GM12864 (cell line): ENCODE results near the gene LSM14B.

Experiments used
- DNase-seq: peaks from one replicate; pipeline ENCODE4 v3.0.0-alpha.2; 2011; ENCODE audit warnings: low read depth
- H3K4me3 ChIP-seq: 2 replicates; pipeline ENCODE4 v1.5.1; 2011; ENCODE audit warnings: mild to moderate bottlenecking, low read depth, low read length, control low read depth
- CTCF ChIP-seq: IDR thresholded peaks from 2 replicates; pipeline ENCODE4 v1.5.1; 2011; ENCODE audit warnings: low read depth, mild to moderate bottlenecking, moderate library complexity, low read length, control low read depth, inconsistent platforms; ENCODE audit errors: missing control alignments

The LSM14B gene

GRCh38 chr20:62176866-62177265 lies 54.6 kb downstream of the LSM14B start:
- TF ChIP-seq CTCF, result no peak
- no peak for DNase-seq
- no peak overlapping the region for H3K4me3 ChIP-seq

GRCh38 chr20:62177307-62177706 lies 55.0 kb downstream of the LSM14B start:
- no peak for TF ChIP-seq CTCF
- no peak for DNase-seq
- H3K4me3 ChIP-seq, result no peak overlapping the region

DNA sequence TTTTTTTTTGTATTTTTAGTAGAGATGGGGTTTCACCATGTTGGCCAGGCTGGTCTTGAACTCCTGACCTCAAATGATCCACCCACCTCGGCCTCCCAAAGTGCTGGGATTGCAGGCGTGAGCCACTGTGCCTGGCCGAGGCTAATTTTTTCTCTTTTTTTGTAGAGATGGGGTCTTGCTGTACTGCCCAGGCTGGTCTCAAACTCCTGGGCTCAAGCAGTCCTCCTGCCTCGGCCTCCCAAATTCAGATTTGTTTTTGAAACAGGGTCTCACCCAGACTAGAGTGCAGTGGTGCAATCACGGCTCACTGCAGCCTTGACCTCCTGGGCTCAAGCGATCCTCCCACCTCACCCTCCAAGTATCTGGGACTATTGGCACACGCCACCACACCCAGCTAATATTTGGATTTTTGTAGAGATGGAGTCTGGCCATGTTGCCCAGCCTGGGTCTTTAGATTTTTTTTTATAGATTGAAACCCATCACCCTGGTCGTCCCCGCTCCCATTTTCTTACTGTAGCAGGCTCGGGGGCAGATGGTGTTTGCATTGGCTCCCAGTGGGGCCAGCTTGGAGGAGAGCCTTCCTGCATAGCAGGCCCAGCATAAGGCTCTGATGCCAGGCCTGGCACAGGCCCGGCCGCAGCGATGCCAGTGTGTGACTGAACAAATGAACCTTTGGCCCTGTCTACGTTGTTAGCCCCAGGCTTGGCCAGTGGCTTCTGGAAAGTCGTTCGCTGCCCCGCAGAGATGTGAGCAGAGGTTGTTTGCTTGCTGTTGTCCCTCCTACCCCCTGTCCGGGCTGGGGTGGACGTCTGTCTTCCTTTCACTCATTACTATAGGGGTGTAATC lies 56.3 kb downstream of the LSM14B start:
- DNase-seq, result no peak
- no peak overlapping the region for H3K4me3 ChIP-seq
- no peak for TF ChIP-seq CTCF

GRCh38 chr20:62179162-62179504 lies 56.9 kb downstream of the LSM14B start:
- no peak for TF ChIP-seq CTCF
- H3K4me3 ChIP-seq, result no peak overlapping the region
- no peak for DNase-seq

GRCh38 chr20:62181808-62182207 lies 59.5 kb downstream of the LSM14B start:
- TF ChIP-seq CTCF, result no peak
- peak overlapping the region; percentile 66 for H3K4me3 ChIP-seq
- no peak for DNase-seq

DNA sequence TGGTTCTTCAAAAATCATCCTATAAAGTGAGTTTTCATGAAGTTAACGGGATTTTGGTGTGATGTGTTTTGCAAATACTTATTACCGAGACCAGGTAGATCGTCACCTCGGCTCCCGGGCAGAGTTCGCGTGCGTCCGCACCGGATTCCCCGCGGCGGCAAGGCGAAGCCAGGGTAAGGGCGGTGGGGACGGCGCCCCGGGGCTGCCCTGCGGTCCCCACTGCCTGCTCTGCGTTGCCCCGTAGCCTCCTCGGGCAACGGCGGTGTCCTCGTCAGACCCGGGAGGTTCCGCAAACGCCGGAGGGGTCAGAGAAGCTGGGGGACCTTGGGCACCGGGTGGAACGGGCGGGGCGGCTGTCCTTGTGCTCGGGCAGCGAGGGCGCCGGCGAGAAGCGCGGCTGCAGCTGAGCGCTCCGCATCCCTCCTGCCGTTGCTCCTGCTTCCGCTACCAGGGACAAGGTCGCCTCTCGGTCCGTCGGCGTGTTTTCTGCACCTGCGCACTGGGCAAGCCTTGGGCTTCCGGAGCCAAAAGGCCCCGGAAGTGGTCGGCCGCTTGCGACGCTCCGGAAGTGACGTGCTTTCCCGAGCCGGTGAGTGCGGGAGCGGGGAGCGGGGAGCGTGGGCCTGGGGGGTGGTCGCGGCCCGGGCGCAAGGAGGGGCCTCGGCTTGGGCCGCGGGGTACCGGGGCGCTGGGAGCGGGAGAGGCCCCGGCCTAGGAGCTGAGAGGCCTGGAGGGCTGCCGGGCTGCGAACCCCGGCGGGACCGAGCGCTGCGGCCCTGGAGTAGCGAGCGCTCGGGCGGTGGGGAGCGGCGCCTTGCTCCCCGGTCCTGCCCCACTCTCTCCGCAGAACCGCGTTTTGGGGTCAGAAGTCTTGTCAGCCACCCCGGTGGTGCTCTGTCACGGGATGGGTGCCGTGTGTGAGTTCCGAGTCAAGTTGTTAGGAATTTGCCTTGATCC lies 60.5 kb downstream of the LSM14B start, which contains the start of gene MTG2:
Gene MTG2 (plus strand): TSS at position 560 of the 957 bp plus-strand sequence. CDS start 10,393 bp downstream, outside the sequence.
- TF ChIP-seq CTCF, result no peak
- peak within 1 kb of the TSS; percentile 66 for H3K4me3 ChIP-seq
- peak; percentile 87 for DNase-seq
